Type B pancreatic cell (in vitro differentiated cells): ENCODE measurements around the gene BCAS3. TPM values are rescaled to one million over a fixed set of nuclear protein-coding genes. Genes with fewer than 3 reads are reported as not detected.

Experiments used
- DNase-seq: peaks from one replicate; pipeline ENCODE4 v3.0.0; 2021; ENCODE audit warnings: mixed read lengths; ENCODE audit not compliant: unreplicated experiment; ENCODE audit errors: extremely low spot score
- H3K27ac Mint-ChIP-seq: 2 replicates; pipeline ENCODE4 v1.8.0; 2021; ENCODE audit warnings: mild to moderate bottlenecking, mixed read lengths
- H3K27me3 Mint-ChIP-seq: 2 replicates; pipeline ENCODE4 v1.8.0; 2021; ENCODE audit warnings: mixed read lengths
- H3K36me3 Mint-ChIP-seq: 2 replicates; pipeline ENCODE4 v1.8.0; 2021; ENCODE audit warnings: mixed read lengths
- H3K4me1 Mint-ChIP-seq: one replicate; pipeline ENCODE4 v1.8.0; 2021; ENCODE audit warnings: mixed read lengths; ENCODE audit not compliant: unreplicated experiment
- H3K4me3 Mint-ChIP-seq: 2 replicates; pipeline ENCODE4 v1.8.0; 2021; ENCODE audit warnings: mild to moderate bottlenecking, mixed read lengths
- H3K9me3 Mint-ChIP-seq: 2 replicates; pipeline ENCODE4 v1.8.0; 2021; ENCODE audit warnings: mixed read lengths
- total RNA-seq: library from RNA; stranded (reverse); gene quantifications from 2 replicates; pipeline ENCODE4 v1.2.1, GENCODE V29; 2021; ENCODE audit warnings: low replicate concordance
- TF ChIP-seq, protein P1 (sequence below): fragments of 200-600 bp; sonication (generic); conservative IDR thresholded peaks from 2 replicates; pipeline ENCODE4 v1.5.0; 2021; ENCODE audit warnings: antibody characterized with exemption, mild to moderate bottlenecking

The BCAS3 gene
- total RNA-seq, 1 donor from 2014 or later, result 23.0 TPM

DNA sequence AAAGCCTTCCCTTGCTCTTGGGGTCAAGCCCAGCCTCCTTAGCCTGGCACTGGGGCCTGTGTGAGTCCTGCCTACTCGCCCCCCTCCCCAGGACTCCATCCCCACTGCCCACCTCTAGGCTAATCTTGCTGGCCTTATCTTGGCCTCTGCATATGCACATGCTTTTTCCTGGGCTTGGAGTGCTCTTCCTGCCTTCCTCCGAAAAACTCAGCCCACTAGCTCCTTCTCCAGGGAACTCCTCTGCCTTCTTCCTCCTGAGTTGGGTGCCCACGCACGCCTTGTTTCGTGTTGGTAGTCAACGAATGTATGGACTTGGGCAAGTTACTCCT lies 738.5 kb downstream of the BCAS3 start:
- no peaks in the 10 kb centered on the region for H3K36me3 Mint-ChIP-seq
- H3K27me3 Mint-ChIP-seq, result peaks cover 41% of the 10 kb centered on the region
- TF ChIP-seq, protein P1, sequence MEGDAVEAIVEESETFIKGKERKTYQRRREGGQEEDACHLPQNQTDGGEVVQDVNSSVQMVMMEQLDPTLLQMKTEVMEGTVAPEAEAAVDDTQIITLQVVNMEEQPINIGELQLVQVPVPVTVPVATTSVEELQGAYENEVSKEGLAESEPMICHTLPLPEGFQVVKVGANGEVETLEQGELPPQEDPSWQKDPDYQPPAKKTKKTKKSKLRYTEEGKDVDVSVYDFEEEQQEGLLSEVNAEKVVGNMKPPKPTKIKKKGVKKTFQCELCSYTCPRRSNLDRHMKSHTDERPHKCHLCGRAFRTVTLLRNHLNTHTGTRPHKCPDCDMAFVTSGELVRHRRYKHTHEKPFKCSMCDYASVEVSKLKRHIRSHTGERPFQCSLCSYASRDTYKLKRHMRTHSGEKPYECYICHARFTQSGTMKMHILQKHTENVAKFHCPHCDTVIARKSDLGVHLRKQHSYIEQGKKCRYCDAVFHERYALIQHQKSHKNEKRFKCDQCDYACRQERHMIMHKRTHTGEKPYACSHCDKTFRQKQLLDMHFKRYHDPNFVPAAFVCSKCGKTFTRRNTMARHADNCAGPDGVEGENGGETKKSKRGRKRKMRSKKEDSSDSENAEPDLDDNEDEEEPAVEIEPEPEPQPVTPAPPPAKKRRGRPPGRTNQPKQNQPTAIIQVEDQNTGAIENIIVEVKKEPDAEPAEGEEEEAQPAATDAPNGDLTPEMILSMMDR, result no peak
- H3K4me3 Mint-ChIP-seq, result peak overlapping the region; percentile 39
- peaks cover 3% of the 10 kb centered on the region for H3K4me1 Mint-ChIP-seq
- no peak overlapping the region for H3K27ac Mint-ChIP-seq
- DNase-seq, result no peak
- no peaks in the 10 kb centered on the region for H3K9me3 Mint-ChIP-seq

DNA sequence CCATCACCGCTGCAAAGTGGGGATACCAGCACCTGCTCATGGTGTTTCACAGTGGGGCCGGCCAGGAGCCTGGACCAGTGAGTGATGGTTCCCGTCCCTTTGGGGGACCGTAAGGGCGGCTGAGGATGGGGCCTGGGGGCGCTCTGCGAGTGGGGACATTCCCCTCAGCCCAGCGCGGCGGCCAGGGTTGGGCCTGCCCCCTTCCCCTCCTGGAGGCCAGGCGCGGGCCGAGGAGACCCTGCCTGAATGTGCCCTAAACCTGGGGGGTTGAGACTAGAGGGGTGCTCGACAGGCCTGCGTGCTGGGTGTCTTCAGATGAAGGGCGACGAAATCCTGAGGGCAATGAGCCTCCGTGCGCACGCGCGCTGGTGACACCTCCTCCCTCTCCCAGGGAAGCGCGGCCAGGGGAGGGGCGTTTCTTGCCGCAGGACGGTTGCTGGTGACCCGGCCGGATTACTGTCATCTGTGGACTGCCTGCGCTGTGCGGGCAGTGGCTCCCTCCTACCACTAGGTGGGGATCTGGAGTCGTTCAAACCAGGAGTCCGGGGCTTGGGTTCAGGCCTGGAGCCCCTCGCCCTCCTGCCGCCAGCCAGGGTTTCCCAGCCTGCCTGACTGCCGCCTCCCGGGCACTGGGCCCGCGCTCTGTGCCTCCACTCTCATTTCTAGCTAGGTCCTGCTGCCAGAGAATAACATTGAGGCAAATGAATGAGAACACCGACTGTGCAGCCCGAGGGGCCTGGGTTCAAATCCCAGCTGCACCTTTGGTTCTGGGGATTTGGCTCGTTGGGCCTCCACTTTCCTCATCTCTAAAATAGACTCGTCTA lies 739.1 kb downstream of the BCAS3 start:
- Mint-ChIP-seq H3K4me3 (peak overlapping the region; percentile 66), H3K9me3 (no peaks in the 10 kb centered on the region), H3K27ac (no peak overlapping the region), H3K4me1 (peaks cover 3% of the 10 kb centered on the region), H3K27me3 (peaks cover 42% of the 10 kb centered on the region), H3K36me3 (no peaks in the 10 kb centered on the region)
- TF ChIP-seq, protein P1, result peak; percentile 99
- peak; percentile 89 for DNase-seq

DNA sequence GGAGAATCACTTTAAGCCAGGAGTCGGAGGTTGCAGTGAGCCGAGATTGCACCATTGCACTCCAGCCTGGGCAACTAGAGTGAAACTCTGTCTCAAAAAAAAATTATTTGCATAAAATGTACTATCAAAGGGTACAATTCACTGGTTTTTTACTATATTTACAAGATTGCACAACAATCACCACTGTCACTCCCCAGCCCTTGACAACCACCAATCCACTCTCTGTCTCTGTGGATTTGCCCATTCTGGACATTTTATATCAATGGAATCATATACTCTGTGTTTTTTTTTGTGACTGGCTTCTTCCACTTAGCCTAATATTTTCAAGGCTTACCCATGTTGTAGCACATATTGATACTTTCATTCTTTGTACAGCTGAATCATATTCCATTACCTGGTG lies 740.8 kb downstream of the BCAS3 start:
- H3K36me3 Mint-ChIP-seq, result no peaks in the 10 kb centered on the region
- no peak overlapping the region for H3K4me3 Mint-ChIP-seq
- TF ChIP-seq, protein P1, result no peak
- peaks cover 53% of the 10 kb centered on the region for H3K27me3 Mint-ChIP-seq
- peaks cover 3% of the 10 kb centered on the region for H3K4me1 Mint-ChIP-seq
- DNase-seq, result no peak
- no peaks in the 10 kb centered on the region for H3K9me3 Mint-ChIP-seq
- no peak overlapping the region for H3K27ac Mint-ChIP-seq

DNA sequence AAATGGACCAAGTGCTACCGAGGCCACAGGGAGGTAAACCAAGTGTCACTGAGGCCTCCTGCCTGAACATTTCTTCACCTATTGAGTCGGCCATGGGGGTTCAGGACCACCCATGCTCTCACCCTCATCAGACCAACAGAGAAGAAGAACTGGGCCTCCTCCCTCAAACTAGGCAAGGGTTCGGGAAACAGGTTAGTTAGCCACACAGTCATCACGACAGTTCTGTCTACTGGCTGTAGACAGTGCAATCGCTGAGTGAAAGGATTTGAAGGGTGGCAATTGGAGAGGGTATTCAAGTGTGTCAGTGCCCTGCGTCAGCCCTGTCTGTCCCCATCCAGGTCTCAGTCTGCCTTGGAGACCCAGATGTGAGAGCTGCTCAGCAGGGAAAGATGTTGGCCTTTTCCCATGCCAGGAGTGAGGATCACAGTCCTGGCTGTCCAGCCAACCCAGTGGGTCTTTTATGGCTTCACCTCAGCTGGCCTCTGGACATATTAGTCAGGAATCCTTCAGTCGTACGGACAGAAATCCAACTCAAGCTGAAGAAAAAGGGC lies 741.9 kb downstream of the BCAS3 start:
- Mint-ChIP-seq H3K4me1 (peaks cover 3% of the 10 kb centered on the region), H3K36me3 (no peaks in the 10 kb centered on the region), H3K4me3 (no peak overlapping the region), H3K9me3 (no peaks in the 10 kb centered on the region), H3K27me3 (peaks cover 60% of the 10 kb centered on the region), H3K27ac (no peak overlapping the region)
- TF ChIP-seq, protein P1, result no peak
- no peak for DNase-seq

DNA sequence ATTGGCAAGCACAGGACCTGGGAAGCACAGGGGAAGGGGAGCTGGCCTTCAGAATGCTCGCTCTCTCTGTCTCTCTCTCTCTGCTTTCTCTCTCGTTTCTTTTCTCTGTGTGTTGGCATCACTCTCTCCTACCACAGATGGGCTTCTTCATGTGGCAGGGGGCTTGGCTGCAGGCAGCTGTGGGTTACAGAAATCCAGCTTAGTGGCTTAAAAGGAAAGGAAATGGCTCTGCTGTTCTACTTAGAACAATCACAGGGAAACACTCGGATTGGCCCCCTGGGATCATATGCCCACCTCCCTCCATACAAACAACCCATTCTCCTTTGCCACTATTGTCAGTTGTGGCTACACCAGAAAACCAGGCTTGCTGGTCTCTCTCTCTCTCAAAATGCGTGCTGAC lies 742.4 kb downstream of the BCAS3 start:
- H3K36me3 Mint-ChIP-seq, result no peaks in the 10 kb centered on the region
- peaks cover 3% of the 10 kb centered on the region for H3K4me1 Mint-ChIP-seq
- H3K27me3 Mint-ChIP-seq, result peaks cover 61% of the 10 kb centered on the region

More for the DNA sequence above, 742.4 kb downstream of the BCAS3 start:
- no peak overlapping the region for H3K27ac Mint-ChIP-seq
- TF ChIP-seq, protein P1, result no peak
- no peak overlapping the region for H3K4me3 Mint-ChIP-seq
- no peaks in the 10 kb centered on the region for H3K9me3 Mint-ChIP-seq
- no peak for DNase-seq
